Epithelial cell of esophagus (primary cell): Measurements from ENCODE around the gene NUMB.
"Not testable (repeated sequence)": the region's sequence is repeated elsewhere in the genome, so short reads cannot be mapped to it uniquely, and the experiment has no call there.

Source experiments
- DNase-seq: peaks from one replicate; pipeline ENCODE4 v3.0.0; 2010; ENCODE audit warnings: low read depth
- H3K4me3 ChIP-seq: 2 replicates; pipeline ENCODE4 v1.5.1; 2011; ENCODE audit warnings: mild to moderate bottlenecking, low read length, control low read depth
- TF ChIP-seq, protein P1 (sequence below): IDR thresholded peaks from 2 replicates; pipeline ENCODE4 v1.5.1; 2011; ENCODE audit warnings: low read depth, mild to moderate bottlenecking, low read length, control low read depth, inconsistent platforms; ENCODE audit not compliant: insufficient read depth; ENCODE audit errors: missing control alignments

The NUMB gene

GRCh38 chr14:73392329-73393257 is 65.8 kb downstream of the NUMB start:
- TF ChIP-seq, protein P1, sequence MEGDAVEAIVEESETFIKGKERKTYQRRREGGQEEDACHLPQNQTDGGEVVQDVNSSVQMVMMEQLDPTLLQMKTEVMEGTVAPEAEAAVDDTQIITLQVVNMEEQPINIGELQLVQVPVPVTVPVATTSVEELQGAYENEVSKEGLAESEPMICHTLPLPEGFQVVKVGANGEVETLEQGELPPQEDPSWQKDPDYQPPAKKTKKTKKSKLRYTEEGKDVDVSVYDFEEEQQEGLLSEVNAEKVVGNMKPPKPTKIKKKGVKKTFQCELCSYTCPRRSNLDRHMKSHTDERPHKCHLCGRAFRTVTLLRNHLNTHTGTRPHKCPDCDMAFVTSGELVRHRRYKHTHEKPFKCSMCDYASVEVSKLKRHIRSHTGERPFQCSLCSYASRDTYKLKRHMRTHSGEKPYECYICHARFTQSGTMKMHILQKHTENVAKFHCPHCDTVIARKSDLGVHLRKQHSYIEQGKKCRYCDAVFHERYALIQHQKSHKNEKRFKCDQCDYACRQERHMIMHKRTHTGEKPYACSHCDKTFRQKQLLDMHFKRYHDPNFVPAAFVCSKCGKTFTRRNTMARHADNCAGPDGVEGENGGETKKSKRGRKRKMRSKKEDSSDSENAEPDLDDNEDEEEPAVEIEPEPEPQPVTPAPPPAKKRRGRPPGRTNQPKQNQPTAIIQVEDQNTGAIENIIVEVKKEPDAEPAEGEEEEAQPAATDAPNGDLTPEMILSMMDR = no peak
- no peak for DNase-seq
- H3K4me3 ChIP-seq = no peak overlapping the region

DNA sequence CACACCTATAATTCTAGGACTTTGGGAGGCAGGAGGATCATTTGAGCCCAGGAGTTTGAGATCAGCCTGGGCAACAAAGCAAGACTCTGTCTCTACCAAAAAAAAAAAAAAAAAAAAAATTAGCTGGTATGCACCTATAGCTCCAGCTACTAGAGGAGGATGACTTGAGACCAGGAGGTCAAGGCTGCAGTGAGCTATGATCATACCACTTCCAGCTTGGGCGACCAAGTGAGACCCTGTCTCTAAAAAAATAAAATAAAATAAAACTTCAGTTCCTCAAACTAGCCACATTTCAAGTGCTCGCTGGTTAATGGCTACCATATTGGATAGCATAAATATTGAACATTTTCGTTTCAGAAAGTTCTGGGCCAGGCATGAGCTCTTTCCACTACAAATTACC is 70.5 kb downstream of the NUMB start:
- not testable (repeated sequence) for H3K4me3 ChIP-seq, DNase-seq

GRCh38 chr14:73386342-73386741 is 72.0 kb downstream of the NUMB start:
- no peak overlapping the region for H3K4me3 ChIP-seq
- no peak for DNase-seq
- TF ChIP-seq, protein P1 = no peak

DNA sequence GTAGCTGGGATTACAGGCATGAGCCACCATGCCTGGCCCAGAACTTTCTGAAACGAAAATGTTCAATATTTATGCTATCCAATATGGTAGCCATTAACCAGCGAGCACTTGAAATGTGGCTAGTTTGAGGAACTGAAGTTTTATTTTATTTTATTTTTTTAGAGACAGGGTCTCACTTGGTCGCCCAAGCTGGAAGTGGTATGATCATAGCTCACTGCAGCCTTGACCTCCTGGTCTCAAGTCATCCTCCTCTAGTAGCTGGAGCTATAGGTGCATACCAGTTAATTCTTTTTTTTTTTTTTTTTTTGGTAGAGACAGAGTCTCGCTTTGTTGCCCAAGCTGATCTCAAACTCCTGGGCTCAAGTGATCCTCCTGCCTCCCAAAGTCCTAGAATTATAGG is 73.3 kb downstream of the NUMB start:
- not testable (repeated sequence) for DNase-seq, H3K4me3 ChIP-seq

DNA sequence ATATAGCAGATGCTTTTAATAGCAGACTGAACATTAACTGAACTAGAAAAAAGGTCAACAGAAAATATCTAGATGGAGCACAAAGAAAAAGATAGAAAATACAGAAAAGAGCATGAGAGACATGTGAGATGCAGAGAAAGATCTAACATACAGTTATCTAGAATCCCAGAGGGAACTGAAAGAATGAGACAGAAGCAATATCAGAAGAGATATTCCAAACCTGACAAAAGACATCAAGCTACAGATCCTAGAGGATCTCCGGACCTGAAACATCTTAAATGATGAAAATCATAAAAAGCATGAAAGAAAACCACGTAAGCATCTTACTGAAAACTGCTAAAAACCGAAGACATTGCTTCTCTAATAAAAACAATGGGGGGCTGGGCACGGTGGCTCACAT is 75.0 kb downstream of the NUMB start:
- TF ChIP-seq, protein P1 = no peak
- no peak overlapping the region for H3K4me3 ChIP-seq

DNA sequence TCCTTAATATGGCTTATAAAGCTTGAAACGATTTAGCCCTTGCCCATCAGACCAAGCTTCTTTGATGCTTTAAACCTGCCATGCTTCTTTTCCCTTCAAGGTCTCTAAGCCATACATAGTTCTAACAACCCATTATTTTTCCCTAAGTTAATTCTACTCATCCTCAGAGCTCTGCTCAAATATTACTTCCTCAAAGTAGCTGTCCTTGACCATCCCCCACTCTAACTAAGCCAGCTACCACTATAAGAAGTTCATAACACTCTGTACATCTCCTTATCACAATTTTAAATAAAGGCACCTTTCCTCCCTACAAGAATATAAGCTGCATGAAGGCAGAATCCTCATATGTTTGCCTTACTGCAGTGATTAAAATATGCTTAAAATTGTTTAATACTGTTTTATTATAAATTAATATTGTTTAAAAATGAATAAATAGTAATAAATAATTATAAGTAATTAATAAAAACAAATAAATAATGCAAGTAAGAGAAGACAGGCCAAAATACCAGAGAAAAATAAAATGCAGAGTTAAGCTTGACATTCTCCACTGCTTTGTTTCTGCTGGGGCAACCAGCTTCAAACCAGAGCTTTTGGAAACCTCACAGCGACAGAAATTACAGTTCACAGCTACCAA is 76.8 kb downstream of the NUMB start:
- no peak overlapping the region for H3K4me3 ChIP-seq
- TF ChIP-seq, protein P1 = no peak
- DNase-seq = peak; percentile 15

More for the DNA sequence above, 75.0 kb downstream of the NUMB start:
- DNase-seq = no peak

DNA sequence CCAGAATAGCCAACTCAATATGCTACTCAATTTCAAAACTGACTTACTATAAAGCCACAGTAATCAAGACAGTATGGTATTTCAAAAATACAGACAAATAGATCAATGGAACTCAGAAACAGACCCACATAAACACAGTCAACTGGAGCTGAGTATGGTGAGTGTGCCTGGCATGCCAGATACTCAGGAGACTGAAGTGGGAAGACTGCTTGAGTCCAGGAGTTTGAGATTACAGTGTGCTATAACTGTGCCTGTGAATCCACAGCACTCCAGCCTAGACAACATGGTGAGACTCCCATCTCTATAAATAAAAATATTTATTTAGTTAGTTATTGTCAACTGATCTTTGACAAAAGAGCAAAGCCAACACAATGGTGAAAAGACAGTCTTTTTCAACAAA is 81.8 kb downstream of the NUMB start:
- no peak for DNase-seq
- H3K4me3 ChIP-seq = no peak overlapping the region
- TF ChIP-seq, protein P1 = no peak

- no peak for DNase-seq
- TF ChIP-seq, protein P1 = no peak
- H3K4me3 ChIP-seq = no peak overlapping the region
These were observed 82.5 kb downstream of the NUMB start for GRCh38 chr14:73375861-73376260.
